GM19372 (cell line): ENCODE results near the gene MED25.

Experiments
- ATAC-seq: cut with Tn5 transposase; IDR thresholded peaks from one replicate; pipeline ENCODE4 v1.9.1; 2021; ENCODE audit warnings: mild to moderate bottlenecking, low read depth, moderate library complexity; ENCODE audit not compliant: unreplicated experiment

Gene MED25

GRCh38 chr19:49855676-49856573, 37.8 kb downstream of the MED25 start:
- ATAC-seq, result no peak

DNA sequence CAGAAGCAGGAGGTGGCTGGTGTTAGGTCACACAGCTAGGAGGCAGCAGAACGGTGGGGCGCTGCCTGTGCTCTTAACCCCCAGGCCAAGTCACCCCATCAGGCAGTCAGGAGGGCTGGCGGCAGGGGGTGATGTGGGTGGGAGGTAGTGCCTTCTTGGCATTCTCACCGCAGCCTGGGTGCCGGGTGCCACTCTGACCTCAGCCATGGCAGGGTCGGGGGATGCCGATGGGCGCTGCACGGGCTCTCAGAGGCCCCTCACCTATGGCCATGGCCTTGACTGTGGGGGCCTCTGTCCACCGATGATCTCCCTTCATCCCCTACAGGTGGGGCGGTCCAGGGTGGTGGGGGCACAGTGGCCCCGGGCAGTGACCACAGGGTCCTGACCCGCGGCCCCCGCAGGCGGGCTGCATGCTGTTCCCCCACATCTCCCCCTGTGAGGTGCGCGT, 38.5 kb downstream of the MED25 start:
- ATAC-seq, result no peak

- ATAC-seq, result no peak
Measured at GRCh38 chr19:49857061-49857837, 39.2 kb downstream of the MED25 start.

- ATAC-seq, result no peak
Measured at GRCh38 chr19:49857838-49858087, 39.7 kb downstream of the MED25 start.

DNA sequence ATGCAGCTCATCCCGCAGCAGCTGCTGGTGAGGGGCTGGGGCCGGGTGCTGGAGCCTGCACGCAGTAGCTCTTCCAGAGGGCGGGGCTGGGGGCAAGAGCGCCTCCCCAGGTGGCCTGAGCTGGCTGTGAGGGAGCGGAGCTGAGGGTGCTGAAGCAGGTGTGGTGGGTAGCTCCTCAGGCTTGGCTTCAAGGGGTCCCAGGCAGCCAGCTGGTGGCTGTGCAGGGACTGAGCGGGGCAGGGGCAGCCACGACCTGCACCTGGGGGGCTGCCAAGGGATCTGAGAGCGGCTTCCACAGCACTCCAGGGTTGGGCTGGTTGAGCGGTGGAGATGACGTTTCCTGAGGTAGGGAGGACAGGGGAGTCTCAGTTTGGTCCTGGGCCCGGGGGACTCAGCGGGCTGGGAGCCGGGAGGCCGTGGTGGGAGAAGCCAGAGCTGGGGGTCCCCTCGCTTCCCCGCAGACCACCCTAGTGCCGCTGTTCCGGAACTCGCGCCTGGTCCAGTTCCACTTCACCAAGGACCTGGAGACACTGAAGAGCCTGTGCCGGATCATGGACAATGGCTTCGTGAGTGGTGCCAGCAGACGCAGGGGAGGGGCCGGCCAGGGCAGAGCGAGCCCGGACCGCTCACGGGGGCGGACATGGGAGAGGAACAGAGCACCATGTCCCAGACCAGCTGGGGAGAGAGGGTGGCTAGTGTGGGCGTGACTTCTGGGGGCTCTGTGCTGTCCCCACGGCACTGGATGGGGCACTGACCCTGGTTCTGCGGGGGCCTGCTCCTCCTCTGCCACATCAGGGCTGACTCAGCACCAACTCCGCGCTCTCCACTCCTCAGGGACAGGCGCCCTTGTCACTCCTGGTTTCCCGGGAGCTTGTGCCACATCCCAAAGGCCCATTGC, 40.2 kb downstream of the MED25 start:
- no peak for ATAC-seq

DNA sequence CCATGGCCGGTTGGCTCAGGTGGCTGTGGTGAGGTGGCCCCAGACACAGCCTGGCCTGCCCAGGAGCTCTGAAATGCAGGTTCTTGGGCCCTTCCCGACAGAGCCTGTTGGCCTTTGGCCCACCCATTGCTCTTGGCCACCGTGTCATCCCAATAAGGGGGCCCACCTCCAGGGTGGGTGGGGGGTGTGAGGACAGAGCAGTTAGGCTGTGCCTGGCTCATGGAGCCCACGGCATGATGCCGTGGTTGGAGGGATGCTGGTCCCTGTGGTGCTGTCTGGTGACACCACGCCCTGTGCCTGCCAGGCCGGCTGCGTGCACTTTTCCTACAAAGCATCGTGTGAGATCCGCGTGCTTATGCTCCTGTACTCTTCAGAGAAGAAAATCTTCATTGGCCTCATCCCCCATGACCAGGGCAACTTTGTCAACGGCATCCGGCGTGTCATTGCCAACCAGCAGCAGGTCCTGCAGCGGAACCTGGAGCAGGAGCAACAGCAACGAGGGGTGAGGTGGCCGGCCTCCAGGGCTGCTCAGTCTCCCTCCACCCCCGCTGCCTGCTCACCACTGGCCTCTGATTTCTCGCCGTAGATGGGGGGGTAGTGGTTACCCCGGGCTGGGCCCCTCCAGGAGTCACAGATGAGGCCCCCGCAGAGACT, 41.7 kb downstream of the MED25 start:
- ATAC-seq, result no peak

GRCh38 chr19:49860336-49861102, 42.4 kb downstream of the MED25 start:
- ATAC-seq, result no peak

DNA sequence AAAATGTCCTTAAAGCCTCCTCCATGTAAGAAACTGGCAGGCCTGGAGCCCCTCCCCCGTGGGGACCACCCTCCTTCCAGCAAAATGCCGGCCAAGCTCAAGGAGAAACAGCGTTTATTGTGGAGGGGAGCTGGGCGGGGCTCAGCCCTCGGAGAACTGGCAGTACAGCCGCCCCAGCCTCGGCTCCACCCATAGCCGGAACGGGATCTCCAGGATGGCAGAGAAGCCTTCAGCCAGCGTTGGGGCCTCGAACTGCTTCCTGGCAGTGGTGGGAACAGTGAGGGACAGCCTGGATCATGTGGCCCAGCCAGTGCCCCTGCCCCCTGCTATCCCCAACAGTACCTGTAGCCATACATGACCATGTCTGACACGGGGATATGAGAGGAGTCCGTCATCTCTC, 43.0 kb downstream of the MED25 start:
- no peak for ATAC-seq

- no peak for ATAC-seq
Measured at GRCh38 chr19:49861541-49862378, 43.7 kb downstream of the MED25 start.

GRCh38 chr19:49862391-49863253, 44.5 kb downstream of the MED25 start:
- ATAC-seq, result no peak

DNA sequence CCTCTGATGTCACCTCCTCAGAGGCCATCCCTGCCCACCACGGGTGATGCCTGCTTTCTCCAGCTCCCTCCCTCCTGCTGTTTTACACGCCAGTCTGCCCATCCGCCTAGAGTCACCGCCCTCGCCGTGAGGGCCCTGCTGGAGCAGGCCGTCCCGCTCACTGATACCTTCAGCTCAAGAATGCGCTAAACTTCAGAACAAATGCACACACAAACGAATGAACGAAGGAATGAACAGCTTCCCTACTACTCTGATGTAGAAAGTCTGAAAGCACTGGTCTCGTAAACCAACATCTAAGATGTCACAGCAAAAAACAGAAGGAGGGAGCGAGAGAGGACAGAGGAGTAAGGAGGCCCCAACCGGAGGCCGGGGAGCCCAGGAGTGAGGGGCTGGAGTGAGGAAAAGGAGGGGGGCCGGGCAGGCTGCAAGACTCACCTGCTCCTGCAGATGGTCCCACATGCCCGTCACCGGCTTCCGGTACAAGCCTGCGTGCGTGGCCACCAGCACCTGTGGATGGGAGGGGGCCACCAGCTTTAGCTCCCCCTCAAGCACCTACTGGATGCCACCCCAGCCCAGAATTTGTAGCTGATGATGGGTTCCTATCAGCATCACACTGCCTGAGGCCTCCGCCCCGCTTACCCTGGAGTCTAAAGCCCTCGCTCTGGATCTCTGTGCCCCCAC, 45.3 kb downstream of the MED25 start:
- no peak for ATAC-seq

GRCh38 chr19:49863935-49864320, 45.8 kb downstream of the MED25 start:
- no peak for ATAC-seq

- ATAC-seq, result no peak
Measured at GRCh38 chr19:49864890-49865289, 46.8 kb downstream of the MED25 start.

- ATAC-seq, result peak; percentile 39
Measured at GRCh38 chr19:49866933-49867782, 49.1 kb downstream of the MED25 start, which contains the start of gene PNKP. PNKP (minus strand) TSS chr19:49867576; CDS start chr19:49867204, 372 bp downstream.

- peak; percentile 6 for ATAC-seq
Measured at GRCh38 chr19:49869009-49869483, 51.0 kb downstream of the MED25 start.
